ENCODE results near the gene A2M. TPM values are rescaled to one million over a fixed set of nuclear protein-coding genes. Genes with fewer than 3 reads are reported as not detected.

The A2M gene
- total RNA-seq, 2 experiments from 2014 or later, result not detected

DNA sequence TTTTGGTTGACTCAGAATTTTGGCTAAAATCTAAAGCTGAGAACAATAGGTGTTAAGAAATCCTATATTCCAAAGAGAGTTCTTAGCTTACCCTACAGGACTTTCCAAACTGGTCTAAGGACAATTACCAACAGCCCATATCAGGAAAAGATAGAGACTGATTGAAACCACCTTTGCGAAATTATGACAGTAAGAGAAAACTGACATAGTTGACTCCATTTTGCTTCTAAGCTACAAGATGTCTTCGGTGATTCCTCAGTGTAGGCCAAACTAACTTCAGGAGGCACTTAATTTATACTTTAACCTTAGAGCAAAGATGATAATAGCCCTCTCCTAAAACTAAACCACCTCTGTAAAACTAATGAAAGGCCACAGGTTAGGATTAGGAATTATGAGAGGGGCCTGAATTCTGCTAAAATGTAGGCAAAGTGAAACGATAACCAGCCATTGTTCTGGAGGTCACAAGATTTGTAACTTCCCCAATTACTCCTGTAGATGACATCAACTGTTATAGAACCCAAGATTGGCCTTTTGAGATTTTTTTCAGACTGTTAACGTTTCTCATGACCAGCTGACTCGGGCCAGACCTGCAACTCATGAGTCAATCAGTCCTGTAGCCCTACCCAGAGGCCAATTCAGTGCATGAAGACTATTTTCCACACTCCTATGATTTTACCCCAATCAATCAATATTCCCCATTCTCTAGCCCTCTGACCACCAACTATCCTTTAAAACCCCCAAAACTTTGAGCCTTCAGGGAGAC lies 83.3 kb downstream of the A2M start:
- no peak overlapping the region for H3K4me3 Mint-ChIP-seq
- H3K27ac Mint-ChIP-seq, result no peak overlapping the region
- no peak for DNase-seq
- H3K4me1 Mint-ChIP-seq, result peaks cover 37% of the 10 kb centered on the region
- H3K27me3 Mint-ChIP-seq, result peaks cover 5% of the 10 kb centered on the region
- peaks cover 11% of the 10 kb centered on the region for H3K9me3 Mint-ChIP-seq
- peaks cover 18% of the 10 kb centered on the region for H3K36me3 Mint-ChIP-seq

DNA sequence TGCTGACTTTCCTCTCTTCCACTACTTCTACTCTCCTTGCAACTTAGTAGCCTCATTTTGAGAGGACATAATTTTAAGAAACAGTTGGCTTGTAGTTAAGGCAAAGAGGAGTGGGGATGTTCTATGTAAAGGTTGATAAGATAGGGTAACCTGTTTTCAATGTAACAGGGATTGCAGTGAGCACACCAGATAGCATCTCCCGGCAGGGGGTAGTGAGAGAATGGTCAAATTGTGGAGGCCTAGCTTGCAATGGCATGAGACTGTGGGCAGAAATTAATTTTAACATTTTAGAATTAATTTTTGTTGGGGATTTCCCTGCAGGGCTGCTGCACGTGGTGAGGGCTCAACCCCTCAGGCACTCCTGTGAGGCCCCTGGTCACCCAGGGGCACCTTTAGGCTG lies 84.9 kb downstream of the A2M start:
- Mint-ChIP-seq H3K36me3 (peaks cover 19% of the 10 kb centered on the region), H3K27ac (no peak overlapping the region), H3K4me3 (no peak overlapping the region)

DNA sequence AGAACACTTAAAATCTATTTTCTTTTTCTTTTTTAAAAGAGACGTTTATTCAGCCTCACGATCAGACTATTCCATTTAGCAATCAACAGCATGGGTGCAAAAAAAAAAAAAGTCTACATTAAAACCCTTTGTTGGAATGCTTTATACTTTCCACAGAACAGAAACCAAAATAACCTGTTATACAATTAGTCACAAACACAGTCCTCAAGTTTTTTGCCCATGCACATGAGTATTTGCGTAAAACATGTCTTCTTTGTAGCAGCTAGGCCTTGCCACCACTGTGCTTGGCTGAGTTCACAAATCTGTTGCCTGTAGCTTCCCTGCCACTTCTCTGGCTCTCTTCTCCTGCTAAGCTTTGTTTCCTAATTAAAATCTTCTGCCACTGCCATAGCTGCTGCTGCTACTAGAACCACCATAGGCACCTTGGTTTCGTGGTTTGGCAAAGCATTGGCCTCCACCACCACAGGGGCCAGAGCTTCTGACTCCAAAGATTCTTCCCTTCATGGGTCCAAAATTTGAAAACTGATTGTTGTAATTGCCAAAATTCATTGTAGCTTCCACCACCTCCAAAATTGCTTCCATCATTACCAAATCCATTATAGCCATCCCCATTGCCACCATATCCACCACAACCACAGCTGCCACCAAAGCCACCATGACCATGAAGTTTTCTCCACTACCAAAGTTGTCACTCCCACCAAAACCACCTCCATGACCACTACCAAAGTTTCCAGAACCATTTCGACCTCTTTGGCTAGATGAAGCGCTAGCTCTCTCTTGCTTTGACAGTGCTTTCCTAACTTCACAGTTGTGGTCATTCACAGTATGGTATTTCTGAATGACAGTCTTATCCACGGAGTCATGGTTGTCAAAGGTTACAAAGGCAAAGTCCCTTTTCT lies 88.3 kb downstream of the A2M start:
- peak overlapping the region; percentile 75 for H3K4me3 Mint-ChIP-seq
- peaks cover 14% of the 10 kb centered on the region for H3K9me3 Mint-ChIP-seq
- peak overlapping the region; percentile 92 for H3K27ac Mint-ChIP-seq
- peak; percentile 58 for DNase-seq
- peaks cover 5% of the 10 kb centered on the region for H3K27me3 Mint-ChIP-seq
- H3K36me3 Mint-ChIP-seq, result peaks cover 16% of the 10 kb centered on the region
- peaks cover 32% of the 10 kb centered on the region for H3K4me1 Mint-ChIP-seq

More for the DNA sequence above, 84.9 kb downstream of the A2M start:
- DNase-seq, result no peak
- Mint-ChIP-seq H3K9me3 (peaks cover 12% of the 10 kb centered on the region), H3K4me1 (peaks cover 32% of the 10 kb centered on the region), H3K27me3 (peaks cover 5% of the 10 kb centered on the region)

DNA sequence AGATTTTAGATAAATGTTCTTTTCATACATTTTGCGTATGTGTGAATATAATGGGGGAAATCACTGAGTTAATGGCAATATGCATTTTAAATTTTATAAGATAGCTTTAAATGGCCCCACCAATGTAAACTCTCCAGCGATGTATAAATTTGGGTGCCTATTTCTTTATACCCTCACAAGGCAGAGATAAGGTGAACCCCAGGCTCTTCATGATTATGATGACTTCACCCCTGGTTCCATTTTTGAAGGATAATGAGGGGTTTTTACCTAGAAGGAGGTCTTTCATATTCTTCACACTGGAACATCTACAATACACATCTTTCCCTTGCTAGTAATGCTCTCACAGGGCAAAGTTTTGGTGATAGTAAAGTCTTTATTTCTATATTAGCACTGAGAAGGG lies 91.2 kb downstream of the A2M start:
- no peak for DNase-seq
- H3K36me3 Mint-ChIP-seq, result peaks cover 21% of the 10 kb centered on the region
- H3K27me3 Mint-ChIP-seq, result peaks cover 5% of the 10 kb centered on the region
- peaks cover 20% of the 10 kb centered on the region for H3K9me3 Mint-ChIP-seq
- H3K4me3 Mint-ChIP-seq, result no peak overlapping the region
- H3K27ac Mint-ChIP-seq, result no peak overlapping the region
- peaks cover 24% of the 10 kb centered on the region for H3K4me1 Mint-ChIP-seq

DNA sequence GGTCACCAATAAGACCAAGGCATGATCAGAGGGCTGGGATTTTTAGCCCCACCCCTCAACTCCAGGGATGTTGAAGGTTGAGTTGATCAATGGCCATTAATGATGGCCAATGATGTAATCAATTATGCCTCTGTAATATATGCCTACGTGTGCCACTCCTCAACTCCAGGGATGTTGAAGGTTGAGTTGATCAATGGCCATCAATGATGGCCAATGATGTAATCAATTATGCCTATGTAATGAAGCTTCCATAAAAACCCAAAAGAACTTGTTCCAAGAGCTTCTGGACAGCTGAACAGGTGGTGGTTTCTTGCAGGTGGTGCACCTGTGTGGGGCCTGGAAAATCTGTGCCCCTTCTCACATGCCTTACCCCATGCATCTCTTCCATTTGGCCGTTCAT lies 93.1 kb downstream of the A2M start:
- H3K9me3 Mint-ChIP-seq, result peaks cover 30% of the 10 kb centered on the region
- no peak overlapping the region for H3K4me3 Mint-ChIP-seq
- H3K27me3 Mint-ChIP-seq, result peaks cover 2% of the 10 kb centered on the region
- H3K4me1 Mint-ChIP-seq, result peaks cover 16% of the 10 kb centered on the region
- DNase-seq, result no peak
- peaks cover 21% of the 10 kb centered on the region for H3K36me3 Mint-ChIP-seq
- H3K27ac Mint-ChIP-seq, result peak overlapping the region; percentile 16

Other genes with a start within 250 kb of the A2M start
- gene PHC1, start 201.4 kb downstream of the A2M start, total RNA-seq, result 10 to 100 TPM; 12.9 to 16.5 TPM
- gene M6PR, start 166.3 kb downstream of the A2M start, total RNA-seq, result 100 to 1,000 TPM; 213 to 226 TPM
- gene KLRG1, start 126.4 kb downstream of the A2M start, total RNA-seq, result 1 to 10 TPM; 2.2 to 3.7 TPM
- not detected for gene PZP, start 92.5 kb upstream of the A2M start, total RNA-seq

All from activated naive CD8-positive, alpha-beta T cell treated with anti-CD3 and anti-CD28 coated beads for 36 hours (primary cell).